Thymus (tissue), 11 donors: ENCODE data around the gene PTAFR. TPM values are rescaled to one million over a fixed set of nuclear protein-coding genes. Genes with fewer than 3 reads are reported as not detected.

Source experiments
- DNase-seq, 9 donors: peaks; one replicate each; pipeline ENCODE4 v3.0.0-alpha.2; 2013; ENCODE audit warnings: low spot score in 9 of 9, low read depth in 6 of 9, missing footprints in 1 of 9
- H3K27ac ChIP-seq, 2 donors: one replicate each; pipeline ENCODE4 v1.5.1; 2013; ENCODE audit warnings: control low read depth in 1 of 2, low read depth in 1 of 2, low read length in 1 of 2, mild to moderate bottlenecking in 1 of 2, moderate library complexity in 1 of 2
- H3K27me3 ChIP-seq, 2 donors: one replicate each; pipeline ENCODE4 v1.5.1; 2013; ENCODE audit warnings: low read length in 1 of 2; ENCODE audit not compliant: control insufficient read depth in 2 of 2, insufficient read depth in 1 of 2
- H3K36me3 ChIP-seq, 2 donors: one replicate each; pipeline ENCODE4 v1.5.1; 2013; ENCODE audit warnings: low read length in 1 of 2, mild to moderate bottlenecking in 1 of 2, moderate library complexity in 1 of 2; ENCODE audit not compliant: control insufficient read depth in 2 of 2, insufficient read depth in 2 of 2
- H3K4me1 ChIP-seq, 2 donors: one replicate each; pipeline ENCODE4 v1.5.1; 2013; ENCODE audit warnings: low read length in 2 of 2; ENCODE audit not compliant: control insufficient read depth in 2 of 2, insufficient read depth in 2 of 2
- H3K4me3 ChIP-seq, 2 donors: one replicate each; pipeline ENCODE4 v1.5.1; 2013; ENCODE audit warnings: low read length in 2 of 2, control low read depth in 1 of 2, mild to moderate bottlenecking in 1 of 2
- H3K9me3 ChIP-seq, 2 donors: one replicate each; pipeline ENCODE4 v1.5.1; 2013; ENCODE audit warnings: low read length in 1 of 2, mild to moderate bottlenecking in 1 of 2; ENCODE audit not compliant: control insufficient read depth in 2 of 2, insufficient read depth in 1 of 2
- WGBS: extraction: QIAGEN DNeasy Blood & Tissue Kit; methylation state at CpG from one replicate; pipeline ENCODE4 v1.1.7; 2013; 5-methylcytosine and 5-hydroxymethylcytosine counted together
- polyA plus RNA-seq: library from polyadenylated mRNA; stranded (reverse); fragments of 200-250 nt; gene quantifications from one replicate; pipeline ENCODE4 v1.2.3, GENCODE V29; 2013
- total RNA-seq: library from RNA; stranded (reverse); fragments of 120-200 nt; gene quantifications from one replicate; pipeline ENCODE4 v1.2.4, GENCODE V29; 2013
- donor health status: healthy.

Gene PTAFR
- total and polyA plus RNA-seq, 2 donors: 3.4 to 4.9 TPM

DNA sequence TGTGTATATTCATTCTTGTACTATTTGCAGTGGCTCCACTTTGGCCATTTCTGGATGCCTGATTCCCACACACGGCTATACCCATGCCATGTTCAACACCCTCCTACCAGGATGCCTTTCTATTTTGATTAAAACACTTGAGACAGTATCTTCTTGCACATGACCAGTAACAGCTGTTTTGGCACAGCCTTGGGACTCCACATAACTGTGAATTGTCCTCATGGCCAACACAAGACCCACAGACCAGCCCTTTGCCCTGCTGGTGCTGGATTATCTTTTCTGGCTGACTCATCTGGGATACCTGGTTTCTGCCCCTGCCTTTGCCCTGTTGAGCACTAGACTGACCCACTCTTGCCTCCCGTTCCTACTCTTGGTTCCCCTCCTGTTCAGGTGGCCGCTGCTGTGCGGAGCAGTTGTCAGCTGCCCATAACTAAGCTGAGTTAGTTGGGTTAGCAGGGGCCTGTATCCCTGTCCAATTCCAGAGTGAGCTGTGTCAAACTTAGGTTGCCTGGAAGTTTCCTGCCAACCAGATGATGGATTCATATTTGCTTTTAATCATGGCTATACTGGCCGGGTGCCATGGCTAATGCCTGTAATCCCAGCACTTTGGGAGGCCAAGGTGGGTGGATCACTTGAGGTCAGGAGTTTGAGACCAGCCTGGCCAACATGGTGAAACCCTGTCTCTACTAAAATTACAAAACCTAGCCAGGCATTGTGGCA, 77.3 kb downstream of the PTAFR start:
- H3K4me3 ChIP-seq: no peak overlapping the region
- 96% methylated on average over 5 of the region's 5 CpGs for WGBS
- H3K4me1 ChIP-seq: no peaks in the 10 kb centered on the region
- no peaks in the 10 kb centered on the region for H3K36me3 ChIP-seq
- H3K9me3 ChIP-seq: no peaks in the 10 kb centered on the region
- H3K27me3 ChIP-seq: no peaks in the 10 kb centered on the region
- no peak overlapping the region for H3K27ac ChIP-seq
- DNase-seq: no peak

Other genes starting within 250 kb of the PTAFR start
- 0.76 TPM for gene SMPDL3B, start 241.7 kb downstream of the PTAFR start, total RNA-seq
- gene SMPDL3B, start 241.7 kb downstream of the PTAFR start, polyA plus RNA-seq: 1.9 TPM
- gene XKR8, start 216.7 kb downstream of the PTAFR start, total RNA-seq: 1.3 TPM
- 5.2 TPM for gene XKR8, start 216.7 kb downstream of the PTAFR start, polyA plus RNA-seq
- 10.9 TPM for gene EYA3, start 88.1 kb downstream of the PTAFR start, total RNA-seq
- gene EYA3, start 88.1 kb downstream of the PTAFR start, polyA plus RNA-seq: 6.3 TPM
- gene DNAJC8, start 56.3 kb upstream of the PTAFR start, total RNA-seq: 146 TPM
- gene DNAJC8, start 56.3 kb upstream of the PTAFR start, polyA plus RNA-seq: 104 TPM
- gene ATP5IF1, start 59.4 kb upstream of the PTAFR start, total RNA-seq: 220 TPM
- gene ATP5IF1, start 59.4 kb upstream of the PTAFR start, polyA plus RNA-seq: 431 TPM
- 4.0 TPM for gene SESN2, start 82.8 kb upstream of the PTAFR start, total RNA-seq
- 6.7 TPM for gene SESN2, start 82.8 kb upstream of the PTAFR start, polyA plus RNA-seq
- 25.9 TPM for gene MED18, start 152.3 kb upstream of the PTAFR start, total RNA-seq
- 32.5 TPM for gene MED18, start 152.3 kb upstream of the PTAFR start, polyA plus RNA-seq
- gene PHACTR4, start 193.1 kb upstream of the PTAFR start, total RNA-seq: 6.5 TPM
- 18.1 TPM for gene PHACTR4, start 193.1 kb upstream of the PTAFR start, polyA plus RNA-seq